Bone marrow (tissue), 2 donors: Measurements from ENCODE around the gene GLT1D1.
A peak's percentile ranks its signal among the peaks of the same experiment; 100 is the strongest.

Experiments
- DNase-seq, 2 donors: peaks; one replicate each; lab custom pipeline; 2025; lab: John Stamatoyannopoulos, UW

The GLT1D1 gene

GRCh38 chr12:128856035-128856790 is 2.9 kb downstream of the GLT1D1 start:
- no peak for DNase-seq

- DNase-seq, result no peak
These were observed 3.5 kb downstream of the GLT1D1 start for GRCh38 chr12:128856791-128857078.

- peak in 1 of 2 donors; percentile 16 for DNase-seq
These were observed 4.0 kb downstream of the GLT1D1 start for GRCh38 chr12:128857133-128857763.

- no peak for DNase-seq
These were observed 6.0 kb downstream of the GLT1D1 start for GRCh38 chr12:128859311-128859710.

DNA sequence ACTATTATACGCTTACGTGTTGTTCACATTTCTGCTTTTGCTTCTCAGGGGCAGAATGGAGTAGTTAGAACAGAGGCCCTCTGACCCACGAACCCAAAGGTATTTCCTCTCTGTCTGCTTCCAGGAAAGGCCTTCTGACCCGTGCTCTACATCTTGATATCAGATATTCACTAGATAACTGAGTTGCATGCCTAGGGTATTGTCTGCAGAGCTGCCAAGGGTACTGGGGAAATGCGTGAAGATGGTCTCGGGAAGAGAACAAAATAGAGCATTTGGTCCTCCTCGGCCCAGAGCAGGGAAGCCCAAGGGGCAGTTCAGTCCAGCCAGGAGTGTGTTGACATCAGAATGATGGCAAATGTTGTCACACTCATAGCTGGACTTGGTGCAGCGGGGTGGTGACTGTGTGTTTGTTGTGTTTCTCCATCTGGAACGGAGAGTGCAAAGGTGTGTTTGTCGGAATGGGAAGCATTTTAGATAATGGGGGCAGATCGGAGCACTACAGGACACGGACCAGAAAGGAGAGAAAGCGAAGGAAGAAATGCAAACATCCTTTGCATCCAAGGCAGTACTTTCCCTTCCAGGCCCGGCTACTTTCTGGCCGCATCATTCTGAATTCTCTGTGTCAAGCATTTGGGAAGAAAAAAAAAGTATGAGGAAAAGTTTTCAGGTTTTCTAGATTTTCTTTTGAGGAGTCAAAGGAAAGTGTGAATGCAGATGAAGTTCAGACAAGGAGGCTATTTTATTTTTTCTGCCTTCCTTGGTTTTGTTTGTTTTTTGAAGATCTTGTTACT is 8.1 kb downstream of the GLT1D1 start:
- DNase-seq, result no peak

DNA sequence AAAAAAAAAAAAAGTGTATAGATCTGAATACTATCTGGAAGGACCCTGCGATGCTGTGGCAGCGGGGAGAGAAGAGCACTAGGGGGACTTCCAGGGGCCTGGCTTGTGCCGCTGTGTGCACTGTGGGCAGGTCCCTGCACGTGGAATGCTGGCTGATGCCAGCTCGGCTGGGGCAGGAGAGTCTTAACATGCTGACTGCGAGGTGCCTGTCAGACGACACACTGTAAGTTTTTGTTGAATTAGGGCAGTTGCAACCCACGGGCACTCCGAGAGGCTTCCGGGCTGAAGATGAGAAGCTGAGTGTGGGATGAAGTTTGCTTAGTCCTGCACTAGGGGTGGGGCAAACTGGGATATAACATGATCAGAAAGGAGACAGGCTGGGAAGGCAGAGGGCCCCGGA is 10.7 kb downstream of the GLT1D1 start:
- no peak for DNase-seq

DNA sequence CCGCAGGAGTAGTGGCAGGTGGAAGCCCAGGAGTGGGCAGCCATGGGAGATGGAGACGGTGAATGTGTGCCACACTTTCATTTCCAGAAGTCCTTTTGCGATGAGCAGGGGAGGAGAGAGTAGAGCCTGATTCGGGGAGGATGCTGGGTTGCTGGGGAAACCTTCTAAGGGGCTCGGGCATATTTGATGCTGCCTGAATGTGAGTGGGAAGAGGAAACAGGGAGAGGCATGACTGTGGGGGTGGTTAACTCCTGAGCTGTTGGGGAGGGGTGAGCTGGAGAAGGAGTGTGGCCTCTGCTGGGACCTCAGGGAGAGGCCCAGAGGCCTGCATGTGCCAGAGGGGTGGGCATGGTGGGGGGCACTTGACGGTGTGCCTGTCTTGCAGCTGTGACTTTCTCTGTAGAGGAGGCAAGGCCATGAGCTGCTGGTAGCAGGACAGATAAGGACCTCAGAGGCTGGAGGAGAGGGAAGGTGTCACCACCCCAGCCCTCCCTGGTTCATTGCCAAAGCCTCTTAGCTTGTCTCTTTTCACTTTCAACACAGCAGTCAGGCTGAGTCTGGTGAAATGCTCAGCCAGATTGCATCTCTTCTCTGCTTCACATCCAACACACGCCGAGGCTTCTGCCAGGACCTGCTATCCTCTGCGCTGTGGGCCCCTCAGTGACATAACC is 11.4 kb downstream of the GLT1D1 start:
- DNase-seq, result no peak

DNA sequence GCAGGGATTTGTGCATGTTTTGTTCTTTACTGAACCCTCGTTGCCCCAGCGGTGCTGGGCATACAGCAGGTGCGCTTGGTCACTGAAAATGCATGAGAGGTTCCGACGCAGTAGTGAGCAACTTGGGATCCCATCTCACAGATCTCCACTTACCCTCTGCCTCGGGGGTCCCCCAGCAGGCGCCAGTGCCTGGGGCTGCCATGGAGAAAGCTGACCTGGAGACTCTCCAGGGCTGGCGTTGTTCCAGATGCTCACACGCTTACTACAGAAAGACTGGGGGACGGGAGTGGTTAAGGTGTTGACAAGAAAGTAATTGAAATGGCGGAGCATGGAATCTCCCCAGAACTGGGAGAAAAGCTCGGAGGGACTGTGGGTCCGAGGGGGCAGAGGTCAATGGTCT is 14.2 kb downstream of the GLT1D1 start:
- no peak for DNase-seq

DNA sequence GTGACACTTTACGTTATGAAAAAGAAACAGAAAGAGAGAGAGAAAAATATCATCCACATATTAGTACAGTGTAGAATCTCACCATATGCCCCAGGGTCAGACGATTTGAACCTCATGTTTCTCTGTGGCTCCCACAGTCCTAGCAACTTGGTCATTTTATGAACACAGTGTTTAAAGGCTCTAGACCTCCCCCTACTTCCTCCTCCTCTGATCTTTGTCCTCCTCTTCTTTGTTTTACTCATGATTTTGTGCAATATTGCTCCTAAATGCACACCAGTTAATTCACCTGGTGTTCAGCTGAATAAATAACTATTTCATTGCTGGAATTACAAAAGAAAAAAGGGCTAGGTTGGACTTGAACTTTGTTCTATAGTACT is 18.2 kb downstream of the GLT1D1 start:
- no peak for DNase-seq

DNA sequence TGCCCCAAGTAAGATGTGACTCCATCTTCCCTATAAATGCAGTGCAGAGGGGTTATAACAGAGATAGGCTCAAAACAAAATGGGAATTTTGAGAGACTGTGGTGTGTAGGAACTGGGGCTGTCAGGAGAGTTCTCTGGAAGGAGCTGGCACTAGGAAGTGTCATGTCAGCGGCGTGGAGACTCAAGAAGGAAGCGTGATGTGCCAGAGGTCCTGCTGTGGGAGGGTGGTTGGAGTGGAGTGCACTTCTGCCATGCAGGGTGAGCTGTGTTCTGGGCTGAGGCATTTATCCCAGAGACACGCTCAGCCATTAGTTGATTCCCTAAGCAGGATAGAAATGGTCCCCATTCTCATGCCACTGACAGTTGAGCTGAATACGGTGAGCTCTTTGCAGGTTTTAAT is 19.0 kb downstream of the GLT1D1 start:
- DNase-seq, result no peak

- DNase-seq, result no peak
These were observed 23.3 kb downstream of the GLT1D1 start for GRCh38 chr12:128876559-128876958.

GRCh38 chr12:128879898-128880764 is 26.9 kb downstream of the GLT1D1 start:
- no peak for DNase-seq

GRCh38 chr12:128891856-128892255 is 38.6 kb downstream of the GLT1D1 start:
- no peak for DNase-seq

GRCh38 chr12:128903236-128903635 is 50.0 kb downstream of the GLT1D1 start:
- no peak for DNase-seq

GRCh38 chr12:128905003-128905544 is 51.8 kb downstream of the GLT1D1 start:
- DNase-seq, result no peak

DNA sequence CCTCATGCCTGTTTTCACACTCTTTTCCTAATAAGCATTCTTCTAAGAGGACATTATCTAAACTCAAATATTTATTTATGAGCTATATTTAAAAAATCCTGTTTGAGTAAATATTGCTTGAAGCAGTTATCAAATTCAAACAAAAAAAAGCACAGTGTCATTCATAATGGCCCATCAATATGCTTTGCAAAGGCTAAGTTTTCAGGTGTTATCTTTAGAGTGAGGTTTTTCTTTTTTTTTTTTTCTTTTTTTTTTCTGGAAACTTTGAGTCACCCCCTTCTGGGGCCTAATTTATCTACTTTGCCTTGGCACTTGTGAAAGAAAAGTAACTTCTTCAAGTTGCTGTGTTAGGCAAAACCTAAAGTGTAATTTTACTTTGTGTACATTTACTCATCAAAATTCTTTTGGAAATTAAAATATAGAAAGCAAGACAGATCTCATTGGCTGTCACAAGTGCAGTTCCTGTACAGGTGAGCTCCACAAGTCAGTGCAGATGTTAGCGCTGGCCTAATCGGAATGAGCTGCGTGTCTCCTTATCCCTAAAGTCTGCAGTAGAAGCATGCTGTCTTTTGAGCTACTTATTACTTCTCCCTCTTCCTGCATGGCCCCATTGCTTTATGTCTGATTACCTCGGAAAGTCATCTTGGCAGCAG is 53.3 kb downstream of the GLT1D1 start:
- no peak for DNase-seq

GRCh38 chr12:128908254-128908653 is 55.0 kb downstream of the GLT1D1 start:
- DNase-seq, result no peak

DNA sequence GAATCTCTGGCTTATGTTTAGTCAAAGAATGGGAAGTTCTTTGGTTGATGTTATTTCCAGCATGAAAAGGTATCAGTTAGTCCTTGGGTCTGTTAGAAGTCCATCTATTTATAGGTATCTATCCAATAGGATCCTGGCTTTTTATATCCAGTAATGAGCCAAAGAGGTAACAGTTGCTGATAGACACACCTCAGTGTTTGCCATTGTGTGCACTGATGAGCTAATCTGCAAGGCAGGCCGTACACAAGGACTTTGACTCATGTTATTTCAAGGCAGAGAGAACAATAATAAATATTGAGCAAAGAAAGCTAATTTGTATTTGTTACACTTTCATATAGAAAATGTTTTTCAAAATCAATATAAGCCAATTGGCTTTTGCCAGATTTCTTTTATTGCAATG is 56.4 kb downstream of the GLT1D1 start:
- DNase-seq, result no peak

DNA sequence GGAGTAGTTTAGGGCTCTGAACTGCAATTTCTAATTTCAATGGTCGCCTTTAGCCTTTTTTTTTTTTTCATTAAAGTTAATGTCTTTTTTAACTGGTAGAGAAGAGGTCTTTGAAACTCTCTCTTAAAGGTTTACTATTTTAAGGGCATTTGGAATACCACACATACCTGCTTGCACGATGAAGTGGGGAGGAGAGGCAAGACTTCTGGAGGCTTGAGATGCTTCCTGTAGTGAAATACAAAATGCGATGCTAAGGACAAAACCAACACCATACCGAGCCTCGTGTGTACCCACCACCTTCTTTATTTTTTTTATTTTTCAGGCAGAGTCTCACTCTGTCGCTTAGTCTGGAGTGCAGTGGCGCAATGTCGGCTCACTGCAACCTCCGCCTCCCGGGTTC is 57.4 kb downstream of the GLT1D1 start:
- no peak for DNase-seq

- DNase-seq, result no peak
These were observed 58.6 kb downstream of the GLT1D1 start for GRCh38 chr12:128911861-128912260.
